ENCODE data around the gene ADD3.

Gene ADD3

DNA sequence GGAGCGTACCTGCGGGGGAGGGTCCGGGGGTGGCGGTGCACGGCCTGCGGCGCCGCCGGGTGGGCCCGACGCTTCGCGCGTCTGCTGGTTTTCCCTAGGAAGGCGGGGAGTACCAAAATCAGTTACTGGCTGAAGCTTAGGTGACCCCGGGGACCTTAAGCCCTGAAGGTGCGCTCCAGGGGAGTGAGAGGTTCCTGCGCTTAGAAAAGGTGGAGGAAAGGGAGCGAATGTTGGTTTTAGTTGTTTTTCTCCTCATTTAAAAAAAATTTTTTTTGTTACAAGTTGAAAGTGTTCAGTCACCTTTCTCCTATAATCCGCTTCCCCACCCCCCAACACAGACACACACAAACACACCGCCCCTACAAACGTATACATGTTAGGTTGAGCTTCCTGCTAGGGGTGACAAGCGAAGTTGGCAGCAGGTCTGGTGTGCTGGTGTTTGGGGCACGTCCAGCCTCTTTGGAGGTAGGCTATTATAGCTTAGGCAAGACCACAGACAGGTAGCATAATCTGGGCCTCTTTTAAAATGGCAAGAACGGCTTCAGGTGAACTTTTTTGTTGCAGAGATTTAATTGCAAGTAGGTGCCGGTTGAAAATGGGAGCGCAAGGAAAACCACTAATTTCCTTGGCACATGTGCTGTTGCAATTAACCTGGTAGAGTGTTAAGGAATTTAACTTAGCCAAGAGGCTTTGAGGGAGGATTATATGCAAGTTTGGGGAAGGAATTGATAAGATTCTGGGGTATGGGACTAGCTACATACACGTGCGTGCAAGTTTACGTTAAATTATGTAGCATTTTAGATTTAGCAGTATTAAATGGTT is 945 bp downstream of the ADD3 start:
- H3K9me3 Mint-ChIP-seq = no peaks in the 10 kb centered on the region
- H3K36me3 Mint-ChIP-seq (ENCODE audit: low read depth) = no peaks in the 10 kb centered on the region
- DNase-seq = no peak
- H3K4me3 Mint-ChIP-seq = peak overlapping the region; percentile 94
- no peaks in the 10 kb centered on the region for H3K27me3 Mint-ChIP-seq (ENCODE audit: low read depth, poor library complexity)
- peak overlapping the region; percentile 93 for H3K27ac Mint-ChIP-seq
- TF ChIP-seq, protein P1, sequence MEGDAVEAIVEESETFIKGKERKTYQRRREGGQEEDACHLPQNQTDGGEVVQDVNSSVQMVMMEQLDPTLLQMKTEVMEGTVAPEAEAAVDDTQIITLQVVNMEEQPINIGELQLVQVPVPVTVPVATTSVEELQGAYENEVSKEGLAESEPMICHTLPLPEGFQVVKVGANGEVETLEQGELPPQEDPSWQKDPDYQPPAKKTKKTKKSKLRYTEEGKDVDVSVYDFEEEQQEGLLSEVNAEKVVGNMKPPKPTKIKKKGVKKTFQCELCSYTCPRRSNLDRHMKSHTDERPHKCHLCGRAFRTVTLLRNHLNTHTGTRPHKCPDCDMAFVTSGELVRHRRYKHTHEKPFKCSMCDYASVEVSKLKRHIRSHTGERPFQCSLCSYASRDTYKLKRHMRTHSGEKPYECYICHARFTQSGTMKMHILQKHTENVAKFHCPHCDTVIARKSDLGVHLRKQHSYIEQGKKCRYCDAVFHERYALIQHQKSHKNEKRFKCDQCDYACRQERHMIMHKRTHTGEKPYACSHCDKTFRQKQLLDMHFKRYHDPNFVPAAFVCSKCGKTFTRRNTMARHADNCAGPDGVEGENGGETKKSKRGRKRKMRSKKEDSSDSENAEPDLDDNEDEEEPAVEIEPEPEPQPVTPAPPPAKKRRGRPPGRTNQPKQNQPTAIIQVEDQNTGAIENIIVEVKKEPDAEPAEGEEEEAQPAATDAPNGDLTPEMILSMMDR (IDR thresholded peaks at IDR 0.05) = no peak
- H3K4me1 Mint-ChIP-seq = peaks cover 55% of the 10 kb centered on the region

DNA sequence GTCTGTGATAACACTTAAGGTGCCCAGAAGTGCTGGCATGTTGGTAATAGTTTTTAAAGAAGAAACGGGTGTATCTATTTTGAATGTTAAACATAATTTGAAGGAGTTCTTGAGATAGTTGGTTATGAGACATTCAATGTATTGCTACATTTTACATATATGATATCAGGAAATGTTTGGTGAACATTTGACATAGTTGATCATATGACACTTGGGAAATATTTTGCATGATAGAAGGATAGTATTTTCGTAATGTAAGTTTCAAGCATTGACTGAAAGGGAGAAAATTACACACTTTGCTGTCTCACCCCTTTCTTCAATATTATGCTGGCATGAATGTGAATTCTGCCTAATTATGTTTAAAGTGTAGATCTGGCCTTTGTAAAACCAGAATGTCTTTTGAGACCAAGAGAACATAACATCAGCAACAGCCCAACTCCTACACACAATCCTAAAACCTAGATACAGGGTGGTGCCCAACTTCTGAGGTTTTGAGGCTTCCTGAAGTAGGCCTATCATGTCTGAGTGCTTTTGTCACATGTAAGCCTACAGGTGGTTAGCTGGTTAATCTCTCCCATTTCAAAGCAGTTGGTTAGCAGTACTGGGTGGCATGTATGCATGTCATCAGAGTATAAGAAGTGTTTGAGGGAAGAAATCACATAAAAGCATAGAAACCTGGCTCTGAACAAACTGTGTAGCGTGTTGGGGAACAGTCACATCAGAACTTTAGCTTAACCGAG is 2.1 kb downstream of the ADD3 start:
- TF ChIP-seq, protein P1 (IDR thresholded peaks at IDR 0.05) = no peak
- H3K27me3 Mint-ChIP-seq (ENCODE audit: low read depth, poor library complexity) = no peaks in the 10 kb centered on the region
- peaks cover 54% of the 10 kb centered on the region for H3K4me1 Mint-ChIP-seq
- no peaks in the 10 kb centered on the region for H3K9me3 Mint-ChIP-seq
- no peak for DNase-seq
- peaks cover 4% of the 10 kb centered on the region for H3K36me3 Mint-ChIP-seq (ENCODE audit: low read depth)
- peak overlapping the region; percentile 94 for H3K4me3 Mint-ChIP-seq
- H3K27ac Mint-ChIP-seq = no peak overlapping the region

DNA sequence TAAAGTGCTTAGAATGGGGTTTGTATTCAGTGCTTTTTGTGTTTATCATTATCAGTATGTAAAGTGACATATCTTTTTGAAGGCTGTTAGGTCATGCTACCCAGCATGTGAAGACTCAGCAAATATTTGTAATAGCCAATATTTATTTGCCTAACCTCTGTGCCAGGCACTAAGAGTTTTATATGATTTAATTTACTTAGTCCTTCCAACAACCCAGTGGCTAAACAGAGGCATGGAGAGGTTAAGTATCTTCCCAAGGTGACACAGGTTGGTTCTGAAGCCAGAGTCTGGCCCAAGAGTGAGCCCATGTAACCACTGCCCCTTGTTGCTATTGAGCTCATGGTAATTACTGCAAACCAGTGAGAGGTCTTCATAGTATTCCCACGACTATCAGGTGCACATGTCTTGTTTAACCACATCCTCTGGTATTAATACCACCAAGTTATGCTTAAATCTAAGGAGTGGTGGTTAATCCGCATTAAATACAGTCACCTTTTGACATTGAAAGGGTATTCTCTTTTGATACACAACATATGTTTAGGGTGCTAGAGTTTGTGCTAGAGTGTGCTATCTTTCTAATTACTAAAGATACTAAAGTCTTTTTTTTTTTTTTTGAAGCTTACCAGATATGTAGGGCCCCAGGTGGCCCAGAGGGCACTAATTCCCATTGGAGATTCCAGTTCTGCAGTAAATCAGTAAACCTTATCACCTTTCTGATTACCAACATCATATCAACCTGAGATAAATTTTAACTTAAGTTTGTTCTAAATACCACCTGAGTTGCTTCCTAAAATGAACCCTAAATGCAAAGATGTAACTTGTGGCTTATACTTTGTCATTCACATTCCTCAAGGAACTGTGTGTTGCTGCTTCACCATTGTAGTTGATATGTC is 2.9 kb downstream of the ADD3 start:
- Mint-ChIP-seq H3K27ac (no peak overlapping the region), H3K4me3 (peak overlapping the region; percentile 94), H3K9me3 (no peaks in the 10 kb centered on the region), H3K27me3 (ENCODE audit: low read depth, poor library complexity) (no peaks in the 10 kb centered on the region), H3K36me3 (ENCODE audit: low read depth) (peaks cover 4% of the 10 kb centered on the region), H3K4me1 (peaks cover 58% of the 10 kb centered on the region)
- TF ChIP-seq, protein P1 (IDR thresholded peaks at IDR 0.05) = no peak
- no peak for DNase-seq

DNA sequence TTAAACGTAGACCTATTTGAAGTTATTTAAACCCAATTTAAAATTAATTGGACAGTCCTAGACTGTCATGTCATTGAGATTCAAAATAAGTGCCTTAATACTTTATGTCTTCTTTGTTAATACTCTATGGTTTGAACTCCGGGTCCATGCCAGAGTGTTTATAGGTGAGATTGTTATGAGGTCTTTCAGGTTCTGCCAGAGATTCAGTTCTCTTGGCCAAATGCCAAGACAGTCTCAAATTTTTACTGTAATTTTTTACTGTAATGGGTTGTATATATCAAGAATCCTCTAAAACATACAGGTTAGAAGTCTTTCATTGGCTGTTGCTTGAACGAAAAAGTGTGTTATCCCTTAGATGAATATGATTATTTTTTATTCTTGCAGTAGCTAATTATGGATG is 3.9 kb downstream of the ADD3 start:
- Mint-ChIP-seq H3K27me3 (ENCODE audit: low read depth, poor library complexity) (no peaks in the 10 kb centered on the region), H3K4me3 (no peak overlapping the region), H3K36me3 (ENCODE audit: low read depth) (peaks cover 4% of the 10 kb centered on the region), H3K9me3 (no peaks in the 10 kb centered on the region), H3K27ac (no peak overlapping the region), H3K4me1 (peaks cover 68% of the 10 kb centered on the region)
- TF ChIP-seq, protein P1 (IDR thresholded peaks at IDR 0.05) = no peak
- DNase-seq = no peak

DNA sequence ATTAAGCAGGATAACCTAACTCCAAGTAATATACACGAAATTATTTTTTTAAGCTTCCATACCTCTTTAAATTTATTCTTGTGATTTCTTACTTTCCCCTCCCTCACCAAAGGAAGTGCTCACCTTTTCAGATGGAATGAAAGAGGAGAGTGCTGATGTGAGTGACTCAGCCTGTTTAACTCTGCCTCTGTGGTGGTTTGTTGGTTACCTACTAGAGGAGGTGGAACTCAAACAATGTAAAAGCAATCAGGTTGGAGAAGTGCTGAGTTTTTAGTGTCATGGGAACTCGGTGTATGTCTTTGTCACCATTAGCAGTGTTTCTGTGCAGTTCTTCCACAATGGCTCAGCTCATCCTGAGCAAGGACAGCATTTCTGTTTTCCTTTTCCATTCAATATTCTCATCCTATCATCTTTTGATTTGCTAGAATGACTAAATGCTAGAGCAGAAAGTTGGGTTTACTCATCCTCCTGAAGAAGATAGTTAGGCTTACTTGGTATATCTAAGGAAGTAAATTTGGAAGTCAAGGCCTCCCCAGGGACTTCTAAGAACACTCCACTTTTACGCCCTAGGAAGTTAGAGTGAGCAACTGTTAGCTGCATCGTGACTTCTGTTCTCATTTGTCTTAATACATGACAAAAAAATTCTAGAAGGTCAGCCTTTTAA is 6.0 kb downstream of the ADD3 start:
- no peaks in the 10 kb centered on the region for H3K27me3 Mint-ChIP-seq (ENCODE audit: low read depth, poor library complexity)

More for the DNA sequence above, 6.0 kb downstream of the ADD3 start:
- Mint-ChIP-seq H3K27ac (peak overlapping the region; percentile 87), H3K36me3 (ENCODE audit: low read depth) (peaks cover 4% of the 10 kb centered on the region), H3K9me3 (no peaks in the 10 kb centered on the region), H3K4me3 (no peak overlapping the region), H3K4me1 (peaks cover 76% of the 10 kb centered on the region)
- TF ChIP-seq, protein P1 (IDR thresholded peaks at IDR 0.05) = no peak
- DNase-seq = no peak

Data from nephron progenitor cell (in vitro differentiated cells).